CD4-positive, alpha-beta T cell treated with Interleukin-2 at 100 ng/mL for 4 hours (primary cell): Measurements from ENCODE around the gene CFAP45.
A peak's percentile ranks its signal among the peaks of the same experiment; 100 is the strongest.

Source experiments
- DNase-seq: peaks from one replicate; pipeline ENCODE4 v3.0.0-alpha.2; 2020; ENCODE audit warnings: low spot score

Gene CFAP45

GRCh38 chr1:159900086-159900680 lies at the start of gene CFAP45:
CFAP45 (minus strand) TSS chr1:159900165; CDS start chr1:159900098, 67 bp downstream.
- peak; percentile 35 for DNase-seq

GRCh38 chr1:159949123-159949522 lies 49.2 kb upstream of the CFAP45 start:
- no peak for DNase-seq

GRCh38 chr1:159947942-159948341 lies 48.0 kb upstream of the CFAP45 start:
- no peak for DNase-seq

GRCh38 chr1:159946242-159947187 lies 46.5 kb upstream of the CFAP45 start:
- no peak for DNase-seq

GRCh38 chr1:159945483-159946241 lies 45.7 kb upstream of the CFAP45 start, which contains the start of gene IGSF9:
IGSF9 (minus strand) TSS chr1:159945613; CDS start chr1:159943454, 2,159 bp downstream.
- DNase-seq = peak; percentile 80

- DNase-seq = no peak
These were observed 44.9 kb upstream of the CFAP45 start for GRCh38 chr1:159944623-159945455.

GRCh38 chr1:159943908-159944622 lies 44.1 kb upstream of the CFAP45 start:
- DNase-seq = no peak

GRCh38 chr1:159943278-159943640 lies 43.3 kb upstream of the CFAP45 start:
- no peak for DNase-seq

GRCh38 chr1:159942632-159943277 lies 42.8 kb upstream of the CFAP45 start:
- DNase-seq = no peak

- DNase-seq = no peak
These were observed 41.9 kb upstream of the CFAP45 start for GRCh38 chr1:159941591-159942560.

- no peak for DNase-seq
These were observed 41.2 kb upstream of the CFAP45 start for GRCh38 chr1:159941141-159941540.

- no peak for DNase-seq
These were observed 40.1 kb upstream of the CFAP45 start for GRCh38 chr1:159940006-159940620.

GRCh38 chr1:159939678-159940002 lies 39.7 kb upstream of the CFAP45 start:
- DNase-seq = no peak

- DNase-seq = no peak
These were observed 39.1 kb upstream of the CFAP45 start for GRCh38 chr1:159938905-159939677.

- DNase-seq = no peak
These were observed 38.4 kb upstream of the CFAP45 start for GRCh38 chr1:159938211-159938852.

GRCh38 chr1:159937054-159937750 lies 37.2 kb upstream of the CFAP45 start:
- DNase-seq = no peak
